SU-DHL-6 (cell line): ENCODE measurements around the gene MAP7D2.

Experiments used
- CTCF ChIP-seq: fragments of 200-600 bp; sonication (generic); IDR thresholded peaks from one replicate; pipeline ENCODE4 v1.5.1; 2017; ENCODE audit warnings: antibody characterized with exemption, mild to moderate bottlenecking, low read length, moderate library complexity; ENCODE audit not compliant: insufficient read depth, poor library complexity, severe bottlenecking
- EZH2phosphoT487 ChIP-seq: fragments of 200-600 bp; sonication (generic), shearing (Covaris generic); conservative IDR thresholded peaks from 2 replicates; pipeline ENCODE4 v1.6.1; 2018; ENCODE audit warnings: mild to moderate bottlenecking, antibody characterized with exemption, low read length, moderate library complexity, mixed read lengths

GRCh38 chrX:20060961-20061748, 55.6 kb downstream of the MAP7D2 start:
- TF ChIP-seq CTCF: no peak
- no peak for TF ChIP-seq EZH2phosphoT487
